Fibroblast of lung (primary cell): Measurements from ENCODE around the gene ASAP2.

Experiments used
- EZH2 ChIP-seq: IDR thresholded peaks from 2 replicates; pipeline ENCODE4 v1.5.1; 2012; ENCODE audit warnings: low read length, control low read depth, mild to moderate bottlenecking; ENCODE audit errors: missing control alignments
- TF ChIP-seq, protein P1 (sequence below), 2 donors: IDR thresholded peaks in 1 of 2; conservative IDR thresholded peaks in 1 of 2; 1 replicate in 1 of 2; 2 replicates in 1 of 2; pipeline ENCODE4 v1.5.1; 2011 to 2012; ENCODE audit warnings: low read length in 2 of 2, control low read depth in 1 of 2, inconsistent platforms in 1 of 2, low read depth in 1 of 2, mild to moderate bottlenecking in 1 of 2

DNA sequence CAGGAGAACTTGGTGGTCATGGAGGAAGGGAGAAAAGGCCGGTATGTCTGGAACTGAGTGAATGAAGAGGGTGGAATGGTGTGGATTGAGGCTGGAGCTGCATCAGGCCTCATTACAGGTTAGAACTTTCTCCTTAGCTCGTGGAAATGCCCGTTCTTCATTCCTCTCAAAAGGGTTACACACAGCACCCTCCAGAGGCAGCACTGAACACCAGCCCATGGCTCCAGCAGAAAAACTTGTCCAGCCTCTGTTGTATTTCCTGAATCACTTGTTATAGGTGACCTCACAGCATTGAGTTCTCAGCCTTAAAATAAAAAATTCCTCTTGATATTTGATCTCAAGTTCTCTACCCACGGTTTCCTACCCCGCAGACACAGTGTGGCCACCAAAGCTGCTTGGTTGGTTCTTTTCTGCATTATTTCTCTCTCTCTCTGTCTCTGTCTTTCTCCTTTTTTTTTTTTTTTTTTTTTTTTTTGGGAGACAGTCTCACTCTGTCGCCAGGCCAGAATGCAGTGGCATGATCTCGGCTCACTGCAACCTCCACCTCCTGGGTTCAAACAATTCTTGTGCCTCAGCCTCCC is 127.1 kb downstream of the ASAP2 start:
- TF ChIP-seq, protein P1, sequence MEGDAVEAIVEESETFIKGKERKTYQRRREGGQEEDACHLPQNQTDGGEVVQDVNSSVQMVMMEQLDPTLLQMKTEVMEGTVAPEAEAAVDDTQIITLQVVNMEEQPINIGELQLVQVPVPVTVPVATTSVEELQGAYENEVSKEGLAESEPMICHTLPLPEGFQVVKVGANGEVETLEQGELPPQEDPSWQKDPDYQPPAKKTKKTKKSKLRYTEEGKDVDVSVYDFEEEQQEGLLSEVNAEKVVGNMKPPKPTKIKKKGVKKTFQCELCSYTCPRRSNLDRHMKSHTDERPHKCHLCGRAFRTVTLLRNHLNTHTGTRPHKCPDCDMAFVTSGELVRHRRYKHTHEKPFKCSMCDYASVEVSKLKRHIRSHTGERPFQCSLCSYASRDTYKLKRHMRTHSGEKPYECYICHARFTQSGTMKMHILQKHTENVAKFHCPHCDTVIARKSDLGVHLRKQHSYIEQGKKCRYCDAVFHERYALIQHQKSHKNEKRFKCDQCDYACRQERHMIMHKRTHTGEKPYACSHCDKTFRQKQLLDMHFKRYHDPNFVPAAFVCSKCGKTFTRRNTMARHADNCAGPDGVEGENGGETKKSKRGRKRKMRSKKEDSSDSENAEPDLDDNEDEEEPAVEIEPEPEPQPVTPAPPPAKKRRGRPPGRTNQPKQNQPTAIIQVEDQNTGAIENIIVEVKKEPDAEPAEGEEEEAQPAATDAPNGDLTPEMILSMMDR (conservative IDR thresholded peaks at IDR 0.05 in 1 of 2, IDR thresholded peaks at IDR 0.05 in 1 of 2; ENCODE audit: low read depth in 1 of 2, low read length in 2 of 2), result peak; percentile 78 to 93
- TF ChIP-seq EZH2, result no peak
